SKM-1 (cell line): ENCODE data around the gene ATP7B.

ENCODE experiments used
- DNase-seq: peaks from one replicate; lab custom pipeline; 2025; ENCODE audit not compliant: unreplicated experiment; lab: John Stamatoyannopoulos, UW

The ATP7B gene

GRCh38 chr13:51902776-51903175 is 108.5 kb downstream of the ATP7B start:
- no peak for DNase-seq

GRCh38 chr13:51900471-51900870 is 110.8 kb downstream of the ATP7B start:
- no peak for DNase-seq

- DNase-seq = no peak
These were observed 115.1 kb downstream of the ATP7B start for GRCh38 chr13:51895906-51896888.

GRCh38 chr13:51894239-51894638 is 117.0 kb downstream of the ATP7B start:
- no peak for DNase-seq

GRCh38 chr13:51892657-51893056 is 118.6 kb downstream of the ATP7B start:
- DNase-seq = no peak

- no peak for DNase-seq
These were observed 123.8 kb downstream of the ATP7B start for GRCh38 chr13:51887468-51887867.

GRCh38 chr13:51885651-51886050 is 125.6 kb downstream of the ATP7B start:
- no peak for DNase-seq

GRCh38 chr13:51883226-51883600 is 128.0 kb downstream of the ATP7B start:
- DNase-seq = no peak
